GM18861 (cell line): Measurements from ENCODE around the gene AK5.
"Not testable (repeated sequence)": the region's sequence is repeated elsewhere in the genome, so short reads cannot be mapped to it uniquely, and the experiment has no call there.

Experiments used
- ATAC-seq: cut with Tn5 transposase; IDR thresholded peaks from one replicate; pipeline ENCODE4 v1.9.1; 2021; ENCODE audit not compliant: unreplicated experiment

AK5 gene

GRCh38 chr1:77394166-77394565, 112.3 kb downstream of the AK5 start:
- no peak for ATAC-seq

DNA sequence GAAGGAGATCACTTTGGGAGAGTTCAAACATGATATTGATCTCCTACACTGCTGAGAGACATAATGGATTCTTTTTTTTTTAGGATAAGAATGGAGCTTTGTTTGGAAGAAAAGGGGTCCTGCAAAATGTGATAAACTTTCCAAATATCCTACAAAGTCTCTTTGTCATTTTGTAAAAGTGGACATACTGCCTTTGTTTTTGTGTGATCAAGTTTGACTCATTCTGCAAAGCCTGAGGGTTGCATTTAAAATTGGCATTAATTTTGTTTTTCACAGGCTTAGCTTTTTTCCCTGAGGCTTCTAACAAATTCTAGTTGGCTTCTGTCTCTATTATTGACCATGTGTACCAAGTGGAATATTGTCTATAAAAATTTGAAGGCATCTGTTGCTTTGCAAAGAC, 113.2 kb downstream of the AK5 start:
- ATAC-seq = no peak

DNA sequence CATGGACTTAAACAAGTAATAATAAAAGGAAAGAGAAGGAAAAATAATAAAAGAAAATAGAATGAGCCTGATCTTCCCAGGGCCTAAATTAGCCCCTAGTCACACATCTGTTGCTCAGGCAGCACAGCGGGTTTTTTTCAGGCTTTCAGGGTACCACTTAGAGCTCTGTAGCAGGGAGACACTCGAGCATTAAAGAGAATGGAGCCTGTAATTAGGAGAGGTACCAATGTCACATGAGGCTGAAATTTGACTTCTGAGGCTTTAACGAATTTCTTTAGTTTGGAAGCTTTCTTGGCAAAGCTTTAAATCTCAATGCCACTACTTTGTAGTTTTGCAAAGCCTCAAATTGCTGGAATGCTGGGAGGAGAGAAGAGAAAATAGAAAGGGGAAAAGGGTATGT, 116.3 kb downstream of the AK5 start:
- no peak for ATAC-seq

DNA sequence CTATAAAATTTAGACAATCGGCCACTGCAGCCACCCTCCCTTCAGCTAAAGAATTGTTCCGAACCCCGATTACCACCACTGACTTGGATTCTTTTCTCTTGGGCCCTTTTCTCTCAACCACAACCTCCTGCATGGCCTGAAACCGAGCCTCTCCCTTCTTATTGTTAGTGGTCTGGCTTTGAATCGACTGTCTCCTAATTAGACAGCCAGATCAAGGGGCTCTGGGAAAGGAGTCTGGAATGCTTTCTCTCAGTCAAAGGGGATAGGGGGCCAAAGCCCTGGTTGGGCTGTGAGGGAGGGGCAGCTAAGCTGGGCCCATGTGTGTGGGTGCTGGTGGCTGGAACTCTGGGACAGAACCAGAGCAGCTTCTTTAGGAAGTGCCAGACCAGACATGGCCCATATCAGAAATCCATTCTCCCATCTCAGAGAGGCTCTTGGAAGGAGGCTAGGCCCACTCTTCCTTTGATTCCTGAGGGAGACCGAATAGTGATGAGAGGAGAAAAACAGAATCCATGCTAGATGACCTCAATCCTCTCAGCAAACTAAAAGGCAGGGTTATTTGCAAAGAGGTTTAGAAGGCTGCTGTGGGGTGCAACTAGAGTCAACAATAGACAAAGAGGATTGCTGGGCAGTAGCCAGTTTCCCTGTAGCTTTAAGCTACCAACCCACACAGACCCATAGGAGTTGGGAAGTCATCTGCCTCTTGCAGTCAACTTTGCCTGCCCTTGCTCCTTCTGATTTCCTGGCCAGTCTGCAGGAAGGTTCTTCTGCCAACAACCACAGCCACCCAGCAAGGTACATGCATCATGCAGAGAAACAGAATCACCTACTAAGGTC, 117.6 kb downstream of the AK5 start:
- ATAC-seq = no peak

DNA sequence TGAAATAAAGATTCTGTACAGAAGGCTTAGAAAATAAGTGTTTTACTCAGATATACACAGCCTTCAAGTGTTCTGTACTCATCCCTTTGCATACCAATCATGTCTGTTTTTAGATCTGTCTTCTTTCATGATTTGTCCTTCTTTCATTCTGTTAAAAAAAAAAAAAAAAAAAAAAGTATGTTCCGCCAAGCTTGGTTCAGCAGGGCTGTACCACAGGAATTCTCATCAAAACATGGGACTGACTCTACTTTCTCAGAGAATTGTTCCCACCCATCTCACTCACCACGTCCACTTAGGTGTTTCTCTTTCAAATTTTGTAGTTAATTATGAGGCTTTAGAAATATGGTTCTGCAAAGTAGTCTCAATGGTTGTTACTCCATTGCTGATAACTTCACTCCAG, 119.0 kb downstream of the AK5 start:
- ATAC-seq = no peak

DNA sequence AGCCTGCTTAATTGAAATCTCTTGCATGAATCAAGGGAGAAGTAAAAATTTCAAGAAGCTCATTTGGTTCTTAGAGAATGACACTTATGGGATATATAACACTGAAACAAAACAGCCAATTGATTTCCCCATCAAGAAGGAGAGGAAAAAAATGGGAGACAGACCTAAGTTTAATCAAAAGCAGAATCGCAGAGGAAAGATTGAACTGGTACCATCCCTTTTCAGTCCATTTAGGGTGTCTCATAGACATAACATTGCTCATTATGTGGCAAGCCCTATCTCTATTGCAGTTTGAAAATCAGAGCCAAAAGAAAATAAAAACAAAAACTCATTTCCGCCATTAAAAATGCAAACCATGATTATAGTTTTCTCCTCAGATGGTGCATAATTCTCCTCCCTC, 119.6 kb downstream of the AK5 start:
- ATAC-seq = no peak

GRCh38 chr1:77405186-77405585, 123.4 kb downstream of the AK5 start:
- no peak for ATAC-seq

GRCh38 chr1:77406661-77407060, 124.8 kb downstream of the AK5 start:
- no peak for ATAC-seq

GRCh38 chr1:77407738-77408375, 126.0 kb downstream of the AK5 start:
- no peak for ATAC-seq

- ATAC-seq = not testable (repeated sequence)
These were observed 127.1 kb downstream of the AK5 start for GRCh38 chr1:77408933-77409332.

DNA sequence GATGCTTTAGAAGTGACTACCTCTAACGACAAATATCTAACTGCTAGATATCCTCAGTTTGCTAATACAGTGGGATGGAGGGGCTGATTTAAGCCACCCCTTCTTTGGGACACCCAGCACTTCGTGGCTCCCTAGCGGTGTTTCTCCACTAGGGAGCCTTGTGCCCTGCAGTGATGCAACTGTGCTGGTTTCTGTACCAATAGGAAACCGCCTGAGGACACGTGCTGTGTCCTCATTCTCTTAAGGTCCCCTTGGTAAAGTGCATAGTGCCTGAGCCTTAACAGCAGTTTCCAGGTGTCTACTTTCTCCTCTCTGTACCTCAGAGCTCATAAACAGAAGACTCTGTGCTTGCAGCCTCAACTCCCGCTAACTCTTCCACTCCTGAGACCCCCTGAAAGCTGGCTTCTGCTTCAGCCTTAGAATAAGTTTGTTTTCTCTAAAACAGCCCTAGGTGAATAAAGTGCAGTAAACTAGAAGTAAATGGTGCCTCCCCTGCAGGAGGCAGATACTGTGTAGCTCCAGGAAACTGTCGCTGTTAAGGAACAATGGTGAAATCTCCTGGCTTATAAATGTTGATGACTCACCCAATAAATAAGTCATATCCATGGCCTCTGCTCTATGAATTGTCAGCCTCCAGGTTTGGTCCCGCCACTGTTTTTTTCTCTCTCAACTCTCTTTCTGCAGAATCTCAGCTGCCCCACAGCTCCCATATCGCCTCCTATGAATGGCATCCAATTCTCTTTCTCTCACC, 130.4 kb downstream of the AK5 start:
- ATAC-seq = no peak

GRCh38 chr1:77412820-77413530, 131.2 kb downstream of the AK5 start:
- ATAC-seq = peak; percentile 20

- peak; percentile 88 for ATAC-seq
These were observed 131.9 kb downstream of the AK5 start for GRCh38 chr1:77413541-77414335.

DNA sequence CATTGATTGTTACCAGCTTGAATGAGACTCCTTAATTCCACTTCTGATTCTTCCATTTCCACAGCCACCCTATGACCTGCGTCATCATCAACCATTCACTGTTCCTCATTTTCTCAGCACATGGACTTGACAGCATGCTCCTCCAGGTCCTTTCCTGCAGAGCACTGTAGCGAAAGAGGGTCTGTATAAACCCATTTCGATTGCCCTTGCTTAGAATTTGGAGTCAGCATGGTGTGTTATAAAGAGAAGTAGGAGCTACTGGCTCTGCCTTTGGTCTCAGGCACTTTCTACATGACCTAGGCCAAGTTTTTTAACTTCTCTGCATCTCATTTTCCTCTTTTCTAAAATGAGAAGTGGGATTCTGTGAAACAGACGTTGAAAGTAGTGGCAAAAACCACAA, 133.8 kb downstream of the AK5 start:
- ATAC-seq = no peak

DNA sequence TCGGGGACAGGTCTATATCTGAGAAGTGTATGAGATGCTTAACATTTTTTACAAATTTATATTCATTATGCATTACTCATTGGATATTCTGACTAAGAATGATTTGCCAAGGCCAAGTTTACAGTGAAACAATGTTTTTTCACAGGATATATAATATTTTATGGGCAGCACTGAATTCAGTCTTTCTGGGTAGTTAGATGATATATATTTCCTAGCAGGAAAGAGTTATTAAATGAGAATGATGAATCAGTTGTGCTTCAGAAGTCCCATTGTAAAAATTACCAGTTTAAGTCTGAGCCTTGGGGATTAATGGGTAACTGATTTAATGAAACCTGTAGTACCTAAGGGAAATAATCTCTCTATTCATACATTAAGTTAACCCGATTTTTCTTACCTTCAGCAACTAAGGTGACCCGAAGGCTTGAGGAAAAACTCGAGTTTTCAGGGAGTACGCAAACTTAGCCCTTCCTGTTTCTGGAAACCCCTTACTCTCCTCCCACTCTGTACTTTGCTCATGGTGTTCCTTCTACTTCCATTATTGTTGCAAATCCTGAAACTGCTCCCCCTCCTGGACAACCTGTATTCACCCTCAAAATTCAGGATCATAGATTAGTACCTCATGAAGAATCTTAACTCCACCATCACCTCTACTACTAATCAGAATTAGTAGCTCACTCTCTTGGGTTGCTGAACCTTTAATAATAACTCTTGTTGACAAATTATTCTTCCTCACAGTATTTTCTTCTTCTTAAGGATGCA, 135.1 kb downstream of the AK5 start:
- ATAC-seq = no peak

DNA sequence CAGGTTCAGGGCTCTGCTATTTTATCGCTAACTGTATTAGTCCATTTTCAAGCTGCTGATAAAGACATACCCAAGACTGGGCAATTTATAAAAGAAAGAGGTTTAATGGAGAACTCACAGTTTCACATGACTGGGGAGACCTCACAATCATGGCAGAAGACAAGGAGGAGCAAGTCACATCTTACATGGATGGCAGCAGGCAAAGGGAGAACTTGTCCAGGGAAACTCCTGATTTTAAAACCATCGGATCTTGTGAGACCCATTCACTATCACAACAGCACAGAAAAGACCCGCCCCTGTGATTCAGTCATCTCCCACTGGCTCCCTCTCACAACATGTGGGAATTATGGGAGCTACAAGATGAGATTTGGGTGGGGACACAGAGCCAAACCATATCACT, 136.2 kb downstream of the AK5 start:
- ATAC-seq = not testable (repeated sequence)

GRCh38 chr1:77421504-77422233, 139.8 kb downstream of the AK5 start:
- no peak for ATAC-seq

DNA sequence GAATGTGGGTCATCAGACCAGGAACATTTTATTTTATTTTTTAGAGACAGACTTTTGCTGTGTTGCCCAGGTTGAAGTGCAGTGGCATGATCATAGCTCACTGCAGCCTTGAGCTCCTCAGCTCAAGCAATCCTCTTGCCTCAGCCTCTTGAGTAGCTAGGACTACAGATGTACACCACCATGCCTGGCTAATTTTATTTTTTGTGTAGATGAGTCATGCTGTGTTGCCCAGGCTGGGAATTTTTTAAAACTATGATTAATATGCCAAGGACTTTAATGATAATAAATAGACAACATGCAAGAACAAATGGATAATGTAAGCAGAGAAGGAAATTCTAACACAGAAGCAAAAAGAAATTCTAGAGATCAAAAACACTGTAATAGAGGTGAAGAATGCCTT, 142.4 kb downstream of the AK5 start:
- no peak for ATAC-seq

DNA sequence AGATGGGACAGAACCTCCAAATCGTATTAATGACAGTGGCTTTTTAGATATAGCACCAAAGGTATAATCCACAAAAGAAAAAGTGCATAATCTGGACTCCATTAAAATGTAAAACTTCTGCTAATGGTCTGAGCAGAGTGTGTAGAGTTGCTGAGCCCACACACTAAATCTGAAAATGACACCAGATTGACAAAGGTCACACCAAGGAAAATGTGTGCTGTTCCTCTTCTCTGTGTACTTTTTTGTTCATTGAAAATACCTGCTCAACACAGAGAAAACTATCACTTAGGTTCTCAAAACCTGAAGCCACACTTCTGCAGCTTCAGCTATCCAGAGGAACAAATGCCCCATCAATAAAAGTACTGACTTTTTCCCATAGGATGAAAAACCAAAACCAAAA, 146.2 kb downstream of the AK5 start:
- ATAC-seq = no peak
